ENCODE results near the gene MMP10. TPM values are rescaled to one million over a fixed set of nuclear protein-coding genes. Genes with fewer than 3 reads are reported as not detected.

MMP10 gene
- total RNA-seq, 1 donor from 2014 or later: 0.29 TPM

- no peak overlapping the region for H3K4me3 ChIP-seq (ENCODE audit: low read depth, low read length)
- no peak for TF ChIP-seq CTCF (conservative IDR thresholded peaks at IDR 0.05; ENCODE audit: low read depth, low read length)
- DNase-seq (ENCODE audit: low read depth): no peak
These were observed 9.1 kb downstream of the MMP10 start for GRCh38 chr11:102771351-102771750.

- TF ChIP-seq CTCF (conservative IDR thresholded peaks at IDR 0.05; ENCODE audit: low read depth, low read length): no peak
- H3K4me3 ChIP-seq (ENCODE audit: low read depth, low read length): no peak overlapping the region
- no peak for DNase-seq (ENCODE audit: low read depth)
These were observed 10.2 kb downstream of the MMP10 start for GRCh38 chr11:102770191-102770590.

GRCh38 chr11:102767800-102768199 lies 12.6 kb downstream of the MMP10 start:
- no peak for DNase-seq (ENCODE audit: low read depth)
- H3K4me3 ChIP-seq (ENCODE audit: low read depth, low read length): no peak overlapping the region
- no peak for TF ChIP-seq CTCF (conservative IDR thresholded peaks at IDR 0.05; ENCODE audit: low read depth, low read length)

GRCh38 chr11:102763440-102763839 lies 17.0 kb downstream of the MMP10 start:
- no peak overlapping the region for H3K4me3 ChIP-seq (ENCODE audit: low read depth, low read length)
- TF ChIP-seq CTCF (conservative IDR thresholded peaks at IDR 0.05; ENCODE audit: low read depth, low read length): no peak
- DNase-seq (ENCODE audit: low read depth): no peak

GRCh38 chr11:102762361-102762767 lies 18.1 kb downstream of the MMP10 start:
- no peak overlapping the region for H3K4me3 ChIP-seq (ENCODE audit: low read depth, low read length)
- TF ChIP-seq CTCF (conservative IDR thresholded peaks at IDR 0.05; ENCODE audit: low read depth, low read length): no peak
- DNase-seq (ENCODE audit: low read depth): no peak

GRCh38 chr11:102761646-102762238 lies 18.7 kb downstream of the MMP10 start:
- DNase-seq (ENCODE audit: low read depth): no peak
- H3K4me3 ChIP-seq (ENCODE audit: low read depth, low read length): no peak overlapping the region
- no peak for TF ChIP-seq CTCF (conservative IDR thresholded peaks at IDR 0.05; ENCODE audit: low read depth, low read length)

- peak; percentile 82 for DNase-seq (ENCODE audit: low read depth)
- H3K4me3 ChIP-seq (ENCODE audit: low read depth, low read length): no peak overlapping the region
- no peak for TF ChIP-seq CTCF (conservative IDR thresholded peaks at IDR 0.05; ENCODE audit: low read depth, low read length)
These were observed 19.9 kb downstream of the MMP10 start for GRCh38 chr11:102760344-102761035.
